DLD1 (cell line): Measurements from ENCODE around the gene ADAM15.

Experiments
- in situ Hi-C: cut with HindIII; loops from 2 replicates; pipeline ENCODE4 v1.10.0; 2017; ENCODE audit warnings: low sequenced_read_pairs

The ADAM15 gene

GRCh38 chr1:155110381-155110780, 59.3 kb downstream of the ADAM15 start:
- in situ Hi-C loops: no loop called here

- in situ Hi-C loops: no loop called here
Measured at GRCh38 chr1:155110826-155111225, 59.7 kb downstream of the ADAM15 start.
